ENCODE measurements around the gene C2orf74. TPM values are rescaled to one million over a fixed set of nuclear protein-coding genes. Genes with fewer than 3 reads are reported as not detected.

The C2orf74 gene
- total and polyA plus RNA-seq, 9 of the 15 experiments (the other 6 are each of a cell fraction or from before 2014, with no cell fraction given), result not detected

DNA sequence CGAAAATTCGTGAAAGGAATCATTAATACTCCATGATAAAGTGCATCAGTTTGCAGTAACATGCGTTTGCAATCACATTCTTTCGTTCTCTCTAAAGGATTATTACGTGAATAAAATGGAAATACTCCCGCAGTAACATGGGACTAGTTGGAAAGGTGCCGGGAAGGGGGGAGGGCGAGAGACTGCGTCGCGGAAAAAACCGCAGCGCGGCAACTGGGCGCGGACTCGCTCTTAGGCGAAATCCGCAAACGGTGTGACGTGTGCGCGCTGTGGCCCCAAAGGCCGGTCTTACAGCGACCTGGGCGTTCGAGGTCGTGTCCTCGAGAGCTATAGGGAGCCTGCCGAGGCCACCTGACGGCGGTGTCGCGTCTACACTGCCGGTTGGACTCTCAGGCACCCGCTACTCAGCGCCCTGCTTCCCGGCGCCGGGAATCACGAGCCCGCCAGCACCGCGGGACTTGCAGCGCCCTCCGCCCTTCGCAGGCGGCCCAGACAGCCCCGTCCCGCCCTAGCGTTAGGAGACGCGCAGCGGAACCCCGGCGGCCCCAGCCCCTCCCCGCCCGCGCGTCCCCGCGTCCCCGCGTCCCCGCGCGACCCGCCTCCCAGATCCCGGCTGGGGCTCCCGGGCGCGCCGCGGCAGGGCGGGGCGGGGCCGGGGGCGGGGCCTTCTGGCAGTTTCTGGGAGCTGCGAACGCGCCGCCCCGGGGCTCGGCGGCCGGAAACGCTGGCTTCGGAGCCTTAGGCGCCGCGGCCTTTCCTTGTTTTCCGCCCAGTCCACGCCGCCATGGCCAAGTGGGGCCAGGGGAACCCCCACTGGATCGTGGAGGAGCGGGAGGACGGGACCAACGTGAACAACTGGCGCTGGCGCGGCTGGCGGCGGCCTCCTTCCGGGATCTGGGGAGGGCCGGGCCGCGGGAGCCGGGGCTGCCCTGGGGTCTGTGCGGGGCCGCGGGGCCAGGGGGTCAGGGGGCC is 15.1 kb downstream of the C2orf74 start (continued):
- no peak for TF ChIP-seq ZFP36 (IDR thresholded peaks at IDR 0.05; ENCODE audit: low read depth, low read length, partially characterized antibody)
- TF ChIP-seq JUND (IDR thresholded peaks at IDR 0.05; ENCODE audit: borderline replicate concordance, low read depth, low read length), result peak; percentile 41; the same call in 1 of the 2 replicates
- peak; percentile 58; the same call in 1 of the 3 replicates for TF ChIP-seq JUND (tag; IDR thresholded peaks at IDR 0.05; ENCODE audit: borderline replicate concordance, low read depth, low read length)
- TF ChIP-seq CCNT2 (IDR thresholded peaks at IDR 0.05; ENCODE audit: borderline replicate concordance, extremely low read depth, insufficient read length, low read depth, low read length), result peak; percentile 92
- no peak for TF ChIP-seq SIX5 (IDR thresholded peaks at IDR 0.05; ENCODE audit: borderline replicate concordance in 1 of 2, insufficient read depth in 1 of 2, low read depth in 1 of 2, low read length in 2 of 2)
- TF ChIP-seq HDAC3 (IDR thresholded peaks at IDR 0.05; ENCODE audit: borderline replicate concordance, partially characterized antibody), result no peak
- no peak for TF ChIP-seq NCOA6 (IDR thresholded peaks at IDR 0.05)
- TF ChIP-seq ZNF699 (CRISPR knock-in tag; IDR thresholded peaks at IDR 0.05; ENCODE audit: insufficient replicate concordance), result no peak
- TF ChIP-seq EP300 (IDR thresholded peaks at IDR 0.05; ENCODE audit: low read length), result peak; percentile 1; the same call in 1 of the 2 replicates
- no peak for TF ChIP-seq SIRT6 (IDR thresholded peaks at IDR 0.05; ENCODE audit: low read depth, low read length)
- TF ChIP-seq GTF2A2 (tag; IDR thresholded peaks at IDR 0.05), result no peak
- no peak for TF ChIP-seq RBM14 (IDR thresholded peaks at IDR 0.05; ENCODE audit: borderline replicate concordance, insufficient read depth, low read depth, low read length)
- no peak for TF ChIP-seq IRF2 (CRISPR knock-in tag; IDR thresholded peaks at IDR 0.05)
- TF ChIP-seq, protein P1, sequence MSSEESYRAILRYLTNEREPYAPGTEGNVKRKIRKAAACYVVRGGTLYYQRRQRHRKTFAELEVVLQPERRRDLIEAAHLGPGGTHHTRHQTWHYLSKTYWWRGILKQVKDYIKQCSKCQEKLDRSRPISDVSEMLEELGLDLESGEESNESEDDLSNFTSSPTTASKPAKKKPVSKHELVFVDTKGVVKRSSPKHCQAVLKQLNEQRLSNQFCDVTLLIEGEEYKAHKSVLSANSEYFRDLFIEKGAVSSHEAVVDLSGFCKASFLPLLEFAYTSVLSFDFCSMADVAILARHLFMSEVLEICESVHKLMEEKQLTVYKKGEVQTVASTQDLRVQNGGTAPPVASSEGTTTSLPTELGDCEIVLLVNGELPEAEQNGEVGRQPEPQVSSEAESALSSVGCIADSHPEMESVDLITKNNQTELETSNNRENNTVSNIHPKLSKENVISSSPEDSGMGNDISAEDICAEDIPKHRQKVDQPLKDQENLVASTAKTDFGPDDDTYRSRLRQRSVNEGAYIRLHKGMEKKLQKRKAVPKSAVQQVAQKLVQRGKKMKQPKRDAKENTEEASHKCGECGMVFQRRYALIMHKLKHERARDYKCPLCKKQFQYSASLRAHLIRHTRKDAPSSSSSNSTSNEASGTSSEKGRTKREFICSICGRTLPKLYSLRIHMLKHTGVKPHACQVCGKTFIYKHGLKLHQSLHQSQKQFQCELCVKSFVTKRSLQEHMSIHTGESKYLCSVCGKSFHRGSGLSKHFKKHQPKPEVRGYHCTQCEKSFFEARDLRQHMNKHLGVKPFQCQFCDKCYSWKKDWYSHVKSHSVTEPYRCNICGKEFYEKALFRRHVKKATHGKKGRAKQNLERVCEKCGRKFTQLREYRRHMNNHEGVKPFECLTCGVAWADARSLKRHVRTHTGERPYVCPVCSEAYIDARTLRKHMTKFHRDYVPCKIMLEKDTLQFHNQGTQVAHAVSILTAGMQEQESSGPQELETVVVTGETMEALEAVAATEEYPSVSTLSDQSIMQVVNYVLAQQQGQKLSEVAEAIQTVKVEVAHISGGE (CRISPR knock-in tag; IDR thresholded peaks at IDR 0.05), result peak in 1 of 3 experiments; percentile 89; a peak in 2 of 6 replicates
- peak; percentile 98 for TF ChIP-seq PHF8 (IDR thresholded peaks at IDR 0.05; ENCODE audit: borderline replicate concordance, low read length)
- TF ChIP-seq, protein P2, sequence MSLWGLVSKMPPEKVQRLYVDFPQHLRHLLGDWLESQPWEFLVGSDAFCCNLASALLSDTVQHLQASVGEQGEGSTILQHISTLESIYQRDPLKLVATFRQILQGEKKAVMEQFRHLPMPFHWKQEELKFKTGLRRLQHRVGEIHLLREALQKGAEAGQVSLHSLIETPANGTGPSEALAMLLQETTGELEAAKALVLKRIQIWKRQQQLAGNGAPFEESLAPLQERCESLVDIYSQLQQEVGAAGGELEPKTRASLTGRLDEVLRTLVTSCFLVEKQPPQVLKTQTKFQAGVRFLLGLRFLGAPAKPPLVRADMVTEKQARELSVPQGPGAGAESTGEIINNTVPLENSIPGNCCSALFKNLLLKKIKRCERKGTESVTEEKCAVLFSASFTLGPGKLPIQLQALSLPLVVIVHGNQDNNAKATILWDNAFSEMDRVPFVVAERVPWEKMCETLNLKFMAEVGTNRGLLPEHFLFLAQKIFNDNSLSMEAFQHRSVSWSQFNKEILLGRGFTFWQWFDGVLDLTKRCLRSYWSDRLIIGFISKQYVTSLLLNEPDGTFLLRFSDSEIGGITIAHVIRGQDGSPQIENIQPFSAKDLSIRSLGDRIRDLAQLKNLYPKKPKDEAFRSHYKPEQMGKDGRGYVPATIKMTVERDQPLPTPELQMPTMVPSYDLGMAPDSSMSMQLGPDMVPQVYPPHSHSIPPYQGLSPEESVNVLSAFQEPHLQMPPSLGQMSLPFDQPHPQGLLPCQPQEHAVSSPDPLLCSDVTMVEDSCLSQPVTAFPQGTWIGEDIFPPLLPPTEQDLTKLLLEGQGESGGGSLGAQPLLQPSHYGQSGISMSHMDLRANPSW (CRISPR knock-in tag; IDR thresholded peaks at IDR 0.05), result no peak
- TF ChIP-seq, protein P3, sequence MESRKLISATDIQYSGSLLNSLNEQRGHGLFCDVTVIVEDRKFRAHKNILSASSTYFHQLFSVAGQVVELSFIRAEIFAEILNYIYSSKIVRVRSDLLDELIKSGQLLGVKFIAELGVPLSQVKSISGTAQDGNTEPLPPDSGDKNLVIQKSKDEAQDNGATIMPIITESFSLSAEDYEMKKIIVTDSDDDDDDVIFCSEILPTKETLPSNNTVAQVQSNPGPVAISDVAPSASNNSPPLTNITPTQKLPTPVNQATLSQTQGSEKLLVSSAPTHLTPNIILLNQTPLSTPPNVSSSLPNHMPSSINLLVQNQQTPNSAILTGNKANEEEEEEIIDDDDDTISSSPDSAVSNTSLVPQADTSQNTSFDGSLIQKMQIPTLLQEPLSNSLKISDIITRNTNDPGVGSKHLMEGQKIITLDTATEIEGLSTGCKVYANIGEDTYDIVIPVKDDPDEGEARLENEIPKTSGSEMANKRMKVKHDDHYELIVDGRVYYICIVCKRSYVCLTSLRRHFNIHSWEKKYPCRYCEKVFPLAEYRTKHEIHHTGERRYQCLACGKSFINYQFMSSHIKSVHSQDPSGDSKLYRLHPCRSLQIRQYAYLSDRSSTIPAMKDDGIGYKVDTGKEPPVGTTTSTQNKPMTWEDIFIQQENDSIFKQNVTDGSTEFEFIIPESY (CRISPR knock-in tag; IDR thresholded peaks at IDR 0.05), result no peak
